Keratinocyte (primary cell): Measurements from ENCODE around the gene WRAP73. TPM values are rescaled to one million over a fixed set of nuclear protein-coding genes. Genes with fewer than 3 reads are reported as not detected.

Source experiments
- DNase-seq: peaks from one replicate; pipeline ENCODE4 v3.0.0-alpha.2; 2011; ENCODE audit warnings: low read depth, missing footprints, low spot score
- FAIRE-seq: peaks from 2 replicates; lab custom pipeline; 2011; peaks lifted over from hg19 to GRCh38; lab: Jason Lieb, UNC
- H2AFZ ChIP-seq: 2 replicates; pipeline ENCODE4 v1.6.0; 2012; ENCODE audit warnings: low read length, control low read depth, inconsistent platforms; ENCODE audit not compliant: control insufficient read depth
- H3K27ac ChIP-seq: 2 replicates; pipeline ENCODE4 v1.5.1; 2011; ENCODE audit warnings: low read length; ENCODE audit not compliant: control insufficient read depth, insufficient read depth
- H3K27me3 ChIP-seq: 3 replicates; pipeline ENCODE4 v1.6.0; 2011; ENCODE audit warnings: low read length; ENCODE audit not compliant: control insufficient read depth, insufficient read depth; ENCODE audit errors: extremely low read depth
- H3K36me3 ChIP-seq, 2 experiments: 2 replicates in 1 of 2; 3 replicates in 1 of 2; pipeline ENCODE4 v1.5.1; 2011; ENCODE audit warnings: low read length in 2 of 2, mild to moderate bottlenecking in 1 of 2; ENCODE audit not compliant: control insufficient read depth in 2 of 2, insufficient read depth in 2 of 2; ENCODE audit errors: extremely low read depth in 1 of 2
- H3K4me1 ChIP-seq: 3 replicates; pipeline ENCODE4 v1.5.1; 2011; ENCODE audit warnings: low read length; ENCODE audit not compliant: control insufficient read depth, insufficient read depth; ENCODE audit errors: extremely low read depth
- H3K4me2 ChIP-seq: 3 replicates; pipeline ENCODE4 v1.6.0; 2011; ENCODE audit warnings: low read depth, low read length; ENCODE audit not compliant: control insufficient read depth, insufficient read depth; ENCODE audit errors: extremely low read depth
- H3K4me3 ChIP-seq, 3 experiments: fragments of 200-600 bp in 1 of 3; sonication (generic) in 1 of 3; 2 replicates in 2 of 3; 3 replicates in 1 of 3; pipeline ENCODE4 v1.5.1; 2011 to 2016; ENCODE audit warnings: low read length in 3 of 3, mild to moderate bottlenecking in 3 of 3, control low read depth in 2 of 3, inconsistent platforms in 1 of 3, low read depth in 1 of 3, mixed read lengths in 1 of 3, mixed run types in 1 of 3, moderate library complexity in 1 of 3; ENCODE audit not compliant: control insufficient read depth in 2 of 3, insufficient read depth in 2 of 3; ENCODE audit errors: extremely low read depth in 1 of 3
- H3K79me2 ChIP-seq: 2 replicates; pipeline ENCODE4 v1.6.0; 2012; ENCODE audit warnings: low read length; ENCODE audit not compliant: control insufficient read depth, insufficient read depth
- H3K9ac ChIP-seq: 3 replicates; pipeline ENCODE4 v1.6.0; 2011; ENCODE audit warnings: low read length; ENCODE audit not compliant: control insufficient read depth, insufficient read depth; ENCODE audit errors: extremely low read depth
- H3K9me1 ChIP-seq: 3 replicates; pipeline ENCODE4 v1.6.0; 2011; ENCODE audit warnings: low read length; ENCODE audit not compliant: control insufficient read depth, insufficient read depth; ENCODE audit errors: extremely low read depth
- H3K9me3 ChIP-seq: 2 replicates; pipeline ENCODE4 v1.5.1; 2012; ENCODE audit warnings: low read depth, low read length; ENCODE audit not compliant: control insufficient read depth
- H4K20me1 ChIP-seq: 3 replicates; pipeline ENCODE4 v1.6.0; 2011; ENCODE audit warnings: low read length; ENCODE audit not compliant: control insufficient read depth, insufficient read depth; ENCODE audit errors: extremely low read depth
- CTCF ChIP-seq, 3 experiments: IDR thresholded peaks in 1 of 3; conservative IDR thresholded peaks in 1 of 3; optimal IDR thresholded peaks in 1 of 3; 2 replicates in 2 of 3; 3 replicates in 1 of 3; pipeline versions ENCODE3 to v1.5.1; 2011; ENCODE audit warnings: low read length in 3 of 3, mild to moderate bottlenecking in 3 of 3, moderate library complexity in 2 of 3, control low read depth in 1 of 3, inconsistent platforms in 1 of 3; ENCODE audit not compliant: insufficient read depth in 2 of 3; ENCODE audit errors: extremely low read depth in 1 of 3
- EZH2 ChIP-seq: IDR thresholded peaks from one replicate; pipeline ENCODE4 v1.6.1; 2012; ENCODE audit warnings: inconsistent platforms, mild to moderate bottlenecking, low read length, moderate library complexity
- dilution Hi-C: fragments of 300-500 bp; cut with MboI; formaldehyde crosslinking; loops from one replicate; pipeline ENCODE4 v1.7.0; 2020; ENCODE audit warnings: low sequenced_read_pairs; ENCODE audit not compliant: extremely low pct_ligation_motif_present
- polyA plus RNA-seq, 5 experiments: library from polyadenylated mRNA; depleted of rRNA in 3 of 5; stranded (reverse) in 3 of 5; stranded (forward) in 1 of 5; unstranded in 1 of 5; fragments of >200 nt; gene quantifications; 1 replicate in 1 of 5; 2 replicates in 3 of 5; 3 replicates in 1 of 5; pipeline versions ENCODE4 v1.2.1 to v1.2.3, GENCODE V29; 2011 to 2012; ENCODE audit warnings: missing spikeins in 2 of 5, low read depth in 1 of 5, low replicate concordance in 1 of 5

The WRAP73 gene
- polyA plus RNA-seq, 1 donor (not counting 4 experiments of a cell fraction or from before 2014, with no cell fraction given) = 18.9 TPM

DNA sequence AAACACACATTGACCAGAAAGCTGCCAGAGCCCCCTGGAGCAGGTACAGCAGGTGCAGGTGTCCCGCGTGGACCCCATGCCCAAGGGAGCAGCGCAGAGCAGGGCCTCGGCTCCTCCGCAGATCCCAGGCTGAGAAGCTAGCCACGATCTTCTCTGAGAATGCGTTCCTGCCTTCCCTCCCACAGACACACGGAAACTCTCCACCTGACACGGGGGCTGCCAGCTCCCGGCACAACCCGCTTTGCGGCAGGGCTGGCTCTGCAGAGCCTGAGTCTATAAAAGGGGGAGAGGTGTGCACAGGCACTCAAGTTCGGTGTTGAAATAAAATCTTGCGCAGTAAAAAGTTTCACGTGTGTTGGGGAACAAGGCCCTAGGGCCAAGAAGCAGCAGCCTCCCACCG is 48.2 kb downstream of the WRAP73 start:
- H3K27me3 ChIP-seq = no peaks in the 10 kb centered on the region
- no peak overlapping the region for H2AFZ ChIP-seq
- H3K4me1 ChIP-seq = peaks cover 6% of the 10 kb centered on the region
- FAIRE-seq = no peak
- H3K27ac ChIP-seq = no peak overlapping the region
- no peaks in the 10 kb centered on the region for H4K20me1 ChIP-seq
- no peak overlapping the region for H3K4me3 ChIP-seq
- no peaks in the 10 kb centered on the region for H3K9me1 ChIP-seq
- TF ChIP-seq EZH2 (no peak), CTCF (optimal IDR thresholded peaks at IDR 0.05 in 1 of 3, IDR thresholded peaks at IDR 0.05 in 1 of 3, conservative IDR thresholded peaks at IDR 0.05 in 1 of 3; ENCODE audit: extremely low read depth in 1 of 3, insufficient read depth in 2 of 3, low read length in 3 of 3) (no peak)
- no peaks in the 10 kb centered on the region for H3K36me3 ChIP-seq
- H3K9me3 ChIP-seq = no peaks in the 10 kb centered on the region
- no peak overlapping the region for H3K4me2 ChIP-seq
- no peak for DNase-seq
- H3K9ac ChIP-seq = no peak overlapping the region
- no peaks in the 10 kb centered on the region for H3K79me2 ChIP-seq
- dilution Hi-C loops = no loop called here

DNA sequence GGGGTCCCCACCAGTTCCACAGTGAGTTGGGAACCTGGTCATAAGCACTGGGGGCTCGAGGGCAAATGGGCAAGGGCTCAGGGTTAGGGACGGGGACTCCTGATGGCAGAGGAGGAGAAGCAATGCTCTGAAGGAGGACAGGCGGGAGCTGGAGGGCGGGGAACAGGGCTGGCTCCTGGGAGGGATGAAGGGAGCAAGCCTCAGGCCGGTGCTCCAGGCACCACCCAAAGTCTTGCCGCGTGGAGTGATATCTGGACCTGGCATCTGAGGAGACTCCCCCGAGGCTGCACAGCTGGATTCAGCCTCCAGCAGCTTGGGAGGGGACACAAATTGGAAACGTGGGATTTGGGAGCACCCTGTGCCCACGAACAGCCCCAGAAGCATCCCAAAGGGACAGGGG is 49.5 kb downstream of the WRAP73 start:
- H3K4me3 ChIP-seq = no peak overlapping the region
- H3K4me1 ChIP-seq = peaks cover 6% of the 10 kb centered on the region
- FAIRE-seq (no peak), DNase-seq (no peak)
- no peak overlapping the region for H3K9ac ChIP-seq
- no peak overlapping the region for H3K27ac ChIP-seq
- H4K20me1 ChIP-seq = no peaks in the 10 kb centered on the region
- no peaks in the 10 kb centered on the region for H3K27me3 ChIP-seq
- H3K9me1 ChIP-seq = no peaks in the 10 kb centered on the region
- no peak overlapping the region for H2AFZ ChIP-seq
- no peaks in the 10 kb centered on the region for H3K9me3 ChIP-seq
- no peak overlapping the region for H3K4me2 ChIP-seq
- H3K79me2 ChIP-seq = no peaks in the 10 kb centered on the region
- dilution Hi-C loops = no loop called here
- TF ChIP-seq EZH2 = no peak
- H3K36me3 ChIP-seq = no peaks in the 10 kb centered on the region

DNA sequence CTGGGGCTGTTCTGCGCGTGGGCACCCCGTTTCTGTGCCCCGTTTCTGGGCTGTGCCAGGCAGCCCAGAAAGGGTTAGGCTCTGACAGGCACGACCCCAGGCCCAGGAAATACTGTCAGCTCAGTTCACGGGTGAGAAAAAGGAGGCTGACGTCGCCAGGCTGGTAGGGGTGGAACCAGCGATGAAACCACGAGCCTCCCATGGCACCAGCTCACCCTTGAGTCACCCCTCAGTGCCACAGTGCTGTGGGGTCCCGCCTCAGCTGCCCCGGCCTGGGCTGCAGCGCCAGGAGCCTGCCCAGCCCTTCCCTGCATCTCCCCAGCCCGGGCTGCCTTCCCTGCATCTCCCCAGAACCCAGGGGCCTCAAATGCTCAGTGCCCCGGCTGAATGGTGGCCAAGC is 50.1 kb downstream of the WRAP73 start:
- Histone ChIP-seq H3K4me3 (no peak overlapping the region), H3K9ac (no peak overlapping the region), H3K9me1 (no peaks in the 10 kb centered on the region), H2AFZ (no peak overlapping the region), H4K20me1 (no peaks in the 10 kb centered on the region), H3K27me3 (no peaks in the 10 kb centered on the region), H3K4me2 (no peak overlapping the region), H3K79me2 (no peaks in the 10 kb centered on the region), H3K27ac (no peak overlapping the region), H3K4me1 (peaks cover 6% of the 10 kb centered on the region), H3K36me3 (no peaks in the 10 kb centered on the region), H3K9me3 (no peaks in the 10 kb centered on the region)
- DNase-seq = no peak
- dilution Hi-C loops = no loop called here
- no peak for TF ChIP-seq CTCF (optimal IDR thresholded peaks at IDR 0.05 in 1 of 3, IDR thresholded peaks at IDR 0.05 in 1 of 3, conservative IDR thresholded peaks at IDR 0.05 in 1 of 3; ENCODE audit: extremely low read depth in 1 of 3, insufficient read depth in 2 of 3, low read length in 3 of 3)
- no peak for TF ChIP-seq EZH2
- no peak for FAIRE-seq
